Measurements from ENCODE around the gene EFNB3.

- no peak for TF ChIP-seq CTCF (conservative IDR thresholded peaks at IDR 0.05 in 1 of 2, IDR thresholded peaks at IDR 0.05 in 1 of 2; ENCODE audit: extremely low read depth in 1 of 2, insufficient read depth in 1 of 2, low read depth in 1 of 2, low read length in 2 of 2)
- TF ChIP-seq EZH2 (IDR thresholded peaks at IDR 0.05; ENCODE audit: borderline replicate concordance, low read length), result no peak
Observed at GRCh38 chr17:7750321-7750821, 45.4 kb downstream of the EFNB3 start.
